K562 (cell line): ENCODE data around the gene TP53I3. TPM values are rescaled to one million over a fixed set of nuclear protein-coding genes. Genes with fewer than 3 reads are reported as not detected.

Source experiments
- EP300 ChIP-seq: IDR thresholded peaks from 2 replicates; pipeline ENCODE4 v1.6.1; 2012; ENCODE audit warnings: low read length, improper control_type of control experiment
- FIP1L1 ChIP-seq: fragments of 200-400 bp; formaldehyde crosslinking; IDR thresholded peaks from 2 replicates; pipeline ENCODE4 v1.6.1; 2018; ENCODE audit warnings: mild to moderate bottlenecking, low read depth, low read length; ENCODE audit not compliant: poor library complexity, severe bottlenecking
- GTF2E2 ChIP-seq: fragments of 200-800 bp; sonication (Bioruptor generic); IDR thresholded peaks from 2 replicates; pipeline ENCODE4 v1.6.1; 2016; ENCODE audit warnings: missing genetic modification characterization, missing compliant biosample characterization
- HNRNPLL ChIP-seq: fragments of 200-400 bp; formaldehyde crosslinking; IDR thresholded peaks from 2 replicates; pipeline ENCODE4 v1.6.1; 2017; ENCODE audit warnings: low read length, low read depth, mild to moderate bottlenecking; ENCODE audit not compliant: poor library complexity, severe bottlenecking
- POLR2AphosphoS5 ChIP-seq: IDR thresholded peaks from 2 replicates; pipeline ENCODE4 v1.6.1; 2011; ENCODE audit warnings: mild to moderate bottlenecking, low read depth, low read length, moderate library complexity; ENCODE audit not compliant: control insufficient read depth, insufficient read depth
- RCOR1 ChIP-seq, 2 experiments: IDR thresholded peaks; 2 replicates each; pipeline ENCODE4 v1.6.1; 2012; ENCODE audit warnings: low read depth in 2 of 2, low read length in 2 of 2, borderline replicate concordance in 1 of 2, improper control_type of control experiment in 1 of 2
- SRSF3 ChIP-seq: fragments of 200-400 bp; formaldehyde crosslinking; IDR thresholded peaks from 2 replicates; pipeline ENCODE4 v1.6.1; 2016; ENCODE audit warnings: mild to moderate bottlenecking, low read length, moderate library complexity; ENCODE audit not compliant: insufficient read depth
- ZC3H4 ChIP-seq: sonication (generic); formaldehyde crosslinking; IDR thresholded peaks from 2 replicates; pipeline ENCODE4 v1.9.0; 2021; ENCODE audit warnings: missing genetic modification reagents, borderline replicate concordance
- ZC3H8 ChIP-seq: fragments of 450-650 bp; IDR thresholded peaks from 2 replicates; pipeline ENCODE4 v1.6.1; 2017
- ZNF274 ChIP-seq: IDR thresholded peaks from 2 replicates; pipeline ENCODE4 v1.6.1; 2011; ENCODE audit warnings: low read depth, mild to moderate bottlenecking, low read length, moderate library complexity, borderline replicate concordance
- polyA plus RNA-seq, 8 experiments: library from polyadenylated mRNA; depleted of rRNA in 4 of 8; stranded (reverse) in 5 of 8; unstranded in 3 of 8; fragments of >200 nt; fragmentation: Nextera tagmentation in 2 of 8; fragmentation: Illumina TruSeq in 1 of 8; extraction: Ambion mirVana in 2 of 8; extraction: Trizol in 1 of 8; gene quantifications; 2 replicates each; pipeline versions ENCODE4 v1.2.1 to v1.2.3, GENCODE V29; 2011 to 2014; ENCODE audit warnings: inconsistent platforms in 1 of 8, missing spikeins in 1 of 8
- total RNA-seq, 7 experiments: library from RNA; depleted of rRNA in 6 of 7; stranded (reverse); fragments of >200 nt in 6 of 7; fragmentation: Illumina TruSeq in 2 of 7; extraction: Trizol in 2 of 7; gene quantifications; 2 replicates each; pipeline versions ENCODE4 v1.2.1 to v1.2.3, GENCODE V29; 2011 to 2021; ENCODE audit warnings: low replicate concordance in 1 of 7
- TF ChIP-seq, protein P1 (sequence below): fragments of 450-650 bp; IDR thresholded peaks from 2 replicates; pipeline ENCODE4 v1.6.1; 2016; ENCODE audit warnings: mild to moderate bottlenecking, moderate library complexity
- TF ChIP-seq, protein P2 (sequence below): fragments of 450-650 bp; formaldehyde crosslinking; IDR thresholded peaks from 2 replicates; pipeline ENCODE4 v1.4.0; 2022; ENCODE audit warnings: mild to moderate bottlenecking, moderate library complexity
- TF ChIP-seq, protein P3 (sequence below): sonication (generic); formaldehyde crosslinking; IDR thresholded peaks from 2 replicates; pipeline ENCODE4 v1.8.0; 2022; ENCODE audit warnings: missing genetic modification reagents, mild to moderate bottlenecking, moderate library complexity, borderline replicate concordance

TP53I3 gene
- total and polyA plus RNA-seq, 9 of the 15 experiments (the other 6 are each of a cell fraction or from before 2014, with no cell fraction given) = 0.65 to 9.5 (median 5.6) TPM

DNA sequence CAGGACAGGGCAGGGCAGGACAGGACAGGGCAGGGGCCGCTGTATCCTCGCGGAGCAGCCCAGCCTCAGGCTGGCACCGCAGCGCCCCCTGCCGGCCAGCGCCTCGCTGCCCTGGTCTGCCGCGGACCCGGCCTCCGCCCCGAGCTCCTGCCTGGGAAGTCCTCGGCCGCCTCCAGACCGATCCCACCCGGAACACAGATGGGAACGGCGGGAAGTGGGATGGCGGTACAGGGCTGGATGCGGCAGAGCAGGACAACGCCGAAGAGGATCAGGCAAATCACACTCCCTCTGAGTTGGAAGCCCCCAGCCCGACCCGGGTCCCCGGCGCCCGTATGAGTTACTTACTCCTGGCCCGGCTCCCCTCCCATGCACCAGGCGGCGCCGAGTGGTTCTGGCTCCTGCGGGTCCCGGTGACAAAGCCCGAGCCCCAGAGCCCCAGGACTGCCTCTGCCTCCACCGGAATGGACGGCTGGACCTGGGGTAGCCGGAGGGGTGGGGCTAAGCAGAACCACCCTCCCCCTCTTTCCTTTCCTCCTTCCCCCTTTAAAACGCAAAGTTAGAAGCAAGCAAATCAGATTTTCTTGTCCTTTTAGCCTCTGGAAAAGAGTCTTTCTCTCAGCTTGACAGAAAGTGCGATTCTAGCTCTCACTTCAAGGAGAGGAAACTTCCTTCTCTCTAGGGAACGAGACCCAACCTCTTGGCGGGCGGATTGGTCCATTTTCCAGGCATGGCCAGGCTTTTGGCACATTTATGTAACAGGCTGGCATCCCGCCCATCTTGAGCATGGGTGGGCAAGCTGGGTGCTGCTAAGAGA lies at the start of gene TP53I3 (continued):
- TF ChIP-seq, protein P1, sequence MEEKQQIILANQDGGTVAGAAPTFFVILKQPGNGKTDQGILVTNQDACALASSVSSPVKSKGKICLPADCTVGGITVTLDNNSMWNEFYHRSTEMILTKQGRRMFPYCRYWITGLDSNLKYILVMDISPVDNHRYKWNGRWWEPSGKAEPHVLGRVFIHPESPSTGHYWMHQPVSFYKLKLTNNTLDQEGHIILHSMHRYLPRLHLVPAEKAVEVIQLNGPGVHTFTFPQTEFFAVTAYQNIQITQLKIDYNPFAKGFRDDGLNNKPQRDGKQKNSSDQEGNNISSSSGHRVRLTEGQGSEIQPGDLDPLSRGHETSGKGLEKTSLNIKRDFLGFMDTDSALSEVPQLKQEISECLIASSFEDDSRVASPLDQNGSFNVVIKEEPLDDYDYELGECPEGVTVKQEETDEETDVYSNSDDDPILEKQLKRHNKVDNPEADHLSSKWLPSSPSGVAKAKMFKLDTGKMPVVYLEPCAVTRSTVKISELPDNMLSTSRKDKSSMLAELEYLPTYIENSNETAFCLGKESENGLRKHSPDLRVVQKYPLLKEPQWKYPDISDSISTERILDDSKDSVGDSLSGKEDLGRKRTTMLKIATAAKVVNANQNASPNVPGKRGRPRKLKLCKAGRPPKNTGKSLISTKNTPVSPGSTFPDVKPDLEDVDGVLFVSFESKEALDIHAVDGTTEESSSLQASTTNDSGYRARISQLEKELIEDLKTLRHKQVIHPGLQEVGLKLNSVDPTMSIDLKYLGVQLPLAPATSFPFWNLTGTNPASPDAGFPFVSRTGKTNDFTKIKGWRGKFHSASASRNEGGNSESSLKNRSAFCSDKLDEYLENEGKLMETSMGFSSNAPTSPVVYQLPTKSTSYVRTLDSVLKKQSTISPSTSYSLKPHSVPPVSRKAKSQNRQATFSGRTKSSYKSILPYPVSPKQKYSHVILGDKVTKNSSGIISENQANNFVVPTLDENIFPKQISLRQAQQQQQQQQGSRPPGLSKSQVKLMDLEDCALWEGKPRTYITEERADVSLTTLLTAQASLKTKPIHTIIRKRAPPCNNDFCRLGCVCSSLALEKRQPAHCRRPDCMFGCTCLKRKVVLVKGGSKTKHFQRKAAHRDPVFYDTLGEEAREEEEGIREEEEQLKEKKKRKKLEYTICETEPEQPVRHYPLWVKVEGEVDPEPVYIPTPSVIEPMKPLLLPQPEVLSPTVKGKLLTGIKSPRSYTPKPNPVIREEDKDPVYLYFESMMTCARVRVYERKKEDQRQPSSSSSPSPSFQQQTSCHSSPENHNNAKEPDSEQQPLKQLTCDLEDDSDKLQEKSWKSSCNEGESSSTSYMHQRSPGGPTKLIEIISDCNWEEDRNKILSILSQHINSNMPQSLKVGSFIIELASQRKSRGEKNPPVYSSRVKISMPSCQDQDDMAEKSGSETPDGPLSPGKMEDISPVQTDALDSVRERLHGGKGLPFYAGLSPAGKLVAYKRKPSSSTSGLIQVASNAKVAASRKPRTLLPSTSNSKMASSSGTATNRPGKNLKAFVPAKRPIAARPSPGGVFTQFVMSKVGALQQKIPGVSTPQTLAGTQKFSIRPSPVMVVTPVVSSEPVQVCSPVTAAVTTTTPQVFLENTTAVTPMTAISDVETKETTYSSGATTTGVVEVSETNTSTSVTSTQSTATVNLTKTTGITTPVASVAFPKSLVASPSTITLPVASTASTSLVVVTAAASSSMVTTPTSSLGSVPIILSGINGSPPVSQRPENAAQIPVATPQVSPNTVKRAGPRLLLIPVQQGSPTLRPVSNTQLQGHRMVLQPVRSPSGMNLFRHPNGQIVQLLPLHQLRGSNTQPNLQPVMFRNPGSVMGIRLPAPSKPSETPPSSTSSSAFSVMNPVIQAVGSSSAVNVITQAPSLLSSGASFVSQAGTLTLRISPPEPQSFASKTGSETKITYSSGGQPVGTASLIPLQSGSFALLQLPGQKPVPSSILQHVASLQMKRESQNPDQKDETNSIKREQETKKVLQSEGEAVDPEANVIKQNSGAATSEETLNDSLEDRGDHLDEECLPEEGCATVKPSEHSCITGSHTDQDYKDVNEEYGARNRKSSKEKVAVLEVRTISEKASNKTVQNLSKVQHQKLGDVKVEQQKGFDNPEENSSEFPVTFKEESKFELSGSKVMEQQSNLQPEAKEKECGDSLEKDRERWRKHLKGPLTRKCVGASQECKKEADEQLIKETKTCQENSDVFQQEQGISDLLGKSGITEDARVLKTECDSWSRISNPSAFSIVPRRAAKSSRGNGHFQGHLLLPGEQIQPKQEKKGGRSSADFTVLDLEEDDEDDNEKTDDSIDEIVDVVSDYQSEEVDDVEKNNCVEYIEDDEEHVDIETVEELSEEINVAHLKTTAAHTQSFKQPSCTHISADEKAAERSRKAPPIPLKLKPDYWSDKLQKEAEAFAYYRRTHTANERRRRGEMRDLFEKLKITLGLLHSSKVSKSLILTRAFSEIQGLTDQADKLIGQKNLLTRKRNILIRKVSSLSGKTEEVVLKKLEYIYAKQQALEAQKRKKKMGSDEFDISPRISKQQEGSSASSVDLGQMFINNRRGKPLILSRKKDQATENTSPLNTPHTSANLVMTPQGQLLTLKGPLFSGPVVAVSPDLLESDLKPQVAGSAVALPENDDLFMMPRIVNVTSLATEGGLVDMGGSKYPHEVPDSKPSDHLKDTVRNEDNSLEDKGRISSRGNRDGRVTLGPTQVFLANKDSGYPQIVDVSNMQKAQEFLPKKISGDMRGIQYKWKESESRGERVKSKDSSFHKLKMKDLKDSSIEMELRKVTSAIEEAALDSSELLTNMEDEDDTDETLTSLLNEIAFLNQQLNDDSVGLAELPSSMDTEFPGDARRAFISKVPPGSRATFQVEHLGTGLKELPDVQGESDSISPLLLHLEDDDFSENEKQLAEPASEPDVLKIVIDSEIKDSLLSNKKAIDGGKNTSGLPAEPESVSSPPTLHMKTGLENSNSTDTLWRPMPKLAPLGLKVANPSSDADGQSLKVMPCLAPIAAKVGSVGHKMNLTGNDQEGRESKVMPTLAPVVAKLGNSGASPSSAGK = 0 out of 2 replicates have a peak, but pooled peaks have one; percentile 49
- no peak for TF ChIP-seq ZC3H8
- no peak; the same call in 1 of the 2 replicates for TF ChIP-seq POLR2AphosphoS5
- TF ChIP-seq ZC3H4 (CRISPR knock-in tag) = peak; percentile 71; the same call in 1 of the 2 replicates
- TF ChIP-seq, protein P2, sequence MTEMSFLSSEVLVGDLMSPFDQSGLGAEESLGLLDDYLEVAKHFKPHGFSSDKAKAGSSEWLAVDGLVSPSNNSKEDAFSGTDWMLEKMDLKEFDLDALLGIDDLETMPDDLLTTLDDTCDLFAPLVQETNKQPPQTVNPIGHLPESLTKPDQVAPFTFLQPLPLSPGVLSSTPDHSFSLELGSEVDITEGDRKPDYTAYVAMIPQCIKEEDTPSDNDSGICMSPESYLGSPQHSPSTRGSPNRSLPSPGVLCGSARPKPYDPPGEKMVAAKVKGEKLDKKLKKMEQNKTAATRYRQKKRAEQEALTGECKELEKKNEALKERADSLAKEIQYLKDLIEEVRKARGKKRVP = no peak
- TF ChIP-seq HNRNPLL = peak; percentile 30
- TF ChIP-seq SRSF3 = no peak
- peak in 1 of 2 experiments; percentile 45; a peak in 1 of 4 replicates for TF ChIP-seq RCOR1 (IDR thresholded peaks at IDR 0.05; ENCODE audit: borderline replicate concordance in 1 of 2, low read depth in 2 of 2, low read length in 2 of 2)
- no peak for TF ChIP-seq ZNF274
- TF ChIP-seq FIP1L1 = peak; percentile 63
- TF ChIP-seq, protein P3, sequence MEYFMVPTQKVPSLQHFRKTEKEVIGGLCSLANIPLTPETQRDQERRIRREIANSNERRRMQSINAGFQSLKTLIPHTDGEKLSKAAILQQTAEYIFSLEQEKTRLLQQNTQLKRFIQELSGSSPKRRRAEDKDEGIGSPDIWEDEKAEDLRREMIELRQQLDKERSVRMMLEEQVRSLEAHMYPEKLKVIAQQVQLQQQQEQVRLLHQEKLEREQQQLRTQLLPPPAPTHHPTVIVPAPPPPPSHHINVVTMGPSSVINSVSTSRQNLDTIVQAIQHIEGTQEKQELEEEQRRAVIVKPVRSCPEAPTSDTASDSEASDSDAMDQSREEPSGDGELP (CRISPR knock-in tag) = peak; percentile 78
- TF ChIP-seq GTF2E2 (tag) = 0 out of 2 replicates have a peak, but pooled peaks have one; percentile 50
- peak; percentile 16; the same call in 1 of the 2 replicates for TF ChIP-seq EP300
